ENCODE data around the gene LIG4. TPM values are rescaled to one million over a fixed set of nuclear protein-coding genes. Genes with fewer than 3 reads are reported as not detected.

LIG4 gene
- polyA plus RNA-seq, 2 of the 4 experiments (the other 2 are of a cell fraction) = 7.5 to 10.0 TPM

- no peak overlapping the region for H3K27ac ChIP-seq
- ChIA-PET CTCF (no interaction called here), POLR2A (no interaction called here)
- no peak overlapping the region for H3K4me2 ChIP-seq
- DNase-seq (ENCODE audit: low read depth in 1 of 2, low spot score in 1 of 2) (no peak), ATAC-seq (no peak), FAIRE-seq (no peak)
- 90% methylated on average over 7 of the region's 7 CpGs for WGBS (ENCODE audit: missing lambda C conversion rate)
- peaks cover 16% of the 10 kb centered on the region; the same call in 2 of the 3 replicates for H3K4me1 ChIP-seq
- H3K9me3 ChIP-seq = no peaks in the 10 kb centered on the region
- H3K4me3 ChIP-seq = no peak overlapping the region
- TF ChIP-seq CHD4 (IDR thresholded peaks at IDR 0.05; ENCODE audit: borderline replicate concordance) (no peak), ZC3H11A (IDR thresholded peaks at IDR 0.05) (no peak), FOSL2 (IDR thresholded peaks at IDR 0.05) (no peak), FOSL2 (CRISPR knock-in tag; IDR thresholded peaks at IDR 0.05) (no peak), CHD2 (IDR thresholded peaks at IDR 0.05; ENCODE audit: low read length, partially characterized antibody) (no peak), NFE2L2 (conservative IDR thresholded peaks at IDR 0.05; ENCODE audit: low read length) (no peak), REST (IDR thresholded peaks at IDR 0.05) (no peak), KDM1A (IDR thresholded peaks at IDR 0.05; ENCODE audit: low read depth) (no peak), HEYL (CRISPR knock-in tag; IDR thresholded peaks at IDR 0.05) (no peak), MYC (IDR thresholded peaks at IDR 0.05; ENCODE audit: borderline replicate concordance, low read length) (no peak)
- TF ChIP-seq, protein P1, sequence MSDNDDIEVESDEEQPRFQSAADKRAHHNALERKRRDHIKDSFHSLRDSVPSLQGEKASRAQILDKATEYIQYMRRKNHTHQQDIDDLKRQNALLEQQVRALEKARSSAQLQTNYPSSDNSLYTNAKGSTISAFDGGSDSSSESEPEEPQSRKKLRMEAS (IDR thresholded peaks at IDR 0.05) = no peak
Measured at GRCh38 chr13:108223687-108224503, 8.6 kb upstream of the LIG4 start.

GRCh38 chr13:108220041-108220440 is 4.7 kb upstream of the LIG4 start:
- TF ChIP-seq, protein P1 (IDR thresholded peaks at IDR 0.05) = no peak
- no peak for TF ChIP-seq MAZ (IDR thresholded peaks at IDR 0.05; ENCODE audit: borderline replicate concordance, low read depth, low read length)
- no peak for TF ChIP-seq FOXS1 (CRISPR knock-in tag; IDR thresholded peaks at IDR 0.05)
- TF ChIP-seq HDAC2 (IDR thresholded peaks at IDR 0.05) = no peak
- TF ChIP-seq CBX2 (IDR thresholded peaks at IDR 0.05; ENCODE audit: borderline replicate concordance, low read depth) = no peak
- WGBS (ENCODE audit: missing lambda C conversion rate) = 59% methylated on average over 1 of the region's 1 CpG
- POLR2A ChIA-PET = no interaction called here
- Histone ChIP-seq H3K9me3 (no peaks in the 10 kb centered on the region), H3K27ac (no peak overlapping the region), H3K4me1 (peaks cover 27% of the 10 kb centered on the region; the same call in 2 of the 3 replicates), H3K4me3 (no peak overlapping the region), H3K4me2 (peak overlapping the region; percentile 76)
- DNase-seq (ENCODE audit: low read depth in 1 of 2, low spot score in 1 of 2) (no peak), FAIRE-seq (no peak), ATAC-seq (no peak)
- CTCF ChIA-PET = no interaction called here

GRCh38 chr13:108218044-108218974 is 3.0 kb upstream of the LIG4 start, which contains the start of gene ABHD13:
TSS of gene ABHD13 (plus strand) at chr13:108218392. CDS start at chr13:108229219, 10,827 bp downstream.
- POLR2A ChIA-PET = no interaction called here
- DNase-seq (ENCODE audit: low read depth in 1 of 2, low spot score in 1 of 2) (peak; percentile 74 to 93), FAIRE-seq (no peak), ATAC-seq (peak; percentile 90 to 92)
- Histone ChIP-seq H3K4me3 (peak within 1 kb of the TSS; percentile 100), H3K4me2 (peak within 1 kb of the TSS; percentile 98), H3K4me1 (peaks cover 27% of the 10 kb centered on the region; the same call in 2 of the 3 replicates), H3K9me3 (no peaks in the 10 kb centered on the region), H3K27ac (peak within 1 kb of the TSS; percentile 92 to 97)
- CTCF ChIA-PET = interaction anchor here (1.1 kb wide), 1 partner anchor 53 kb away, joined by 3 read pairs; no protein-coding TSS in a partner anchor
- WGBS (ENCODE audit: missing lambda C conversion rate) = 1% methylated on average over 13 of the region's 93 CpGs
- TF ChIP-seq CEBPB (IDR thresholded peaks at IDR 0.05) (peak; percentile 42 to 77; a peak in 3 of 4 replicates), BHLHE40 (IDR thresholded peaks at IDR 0.05; ENCODE audit: low read depth, low read length) (no peak), POLR2A (IDR thresholded peaks at IDR 0.05; ENCODE audit: low read length) (peak; percentile 58), BCL3 (IDR thresholded peaks at IDR 0.05) (peak; percentile 40; the same call in 1 of the 3 replicates), EHMT2 (IDR thresholded peaks at IDR 0.05; ENCODE audit: low read depth) (no peak), PHF8 (IDR thresholded peaks at IDR 0.05; ENCODE audit: borderline replicate concordance, low read depth) (peak; percentile 25; the same call in 1 of the 2 replicates), MAZ (IDR thresholded peaks at IDR 0.05; ENCODE audit: borderline replicate concordance, low read depth, low read length) (peak; percentile 67; the same call in 1 of the 2 replicates), MAFK (IDR thresholded peaks at IDR 0.05; ENCODE audit: partially characterized antibody) (no peak), JUN (IDR thresholded peaks at IDR 0.05) (peak; percentile 42 to 79; a peak in 4 of 5 replicates), HOXA7 (CRISPR knock-in tag; IDR thresholded peaks at IDR 0.05) (no peak)
- TF ChIP-seq, protein P1 (IDR thresholded peaks at IDR 0.05) = peak; percentile 86
- TF ChIP-seq, protein P2, sequence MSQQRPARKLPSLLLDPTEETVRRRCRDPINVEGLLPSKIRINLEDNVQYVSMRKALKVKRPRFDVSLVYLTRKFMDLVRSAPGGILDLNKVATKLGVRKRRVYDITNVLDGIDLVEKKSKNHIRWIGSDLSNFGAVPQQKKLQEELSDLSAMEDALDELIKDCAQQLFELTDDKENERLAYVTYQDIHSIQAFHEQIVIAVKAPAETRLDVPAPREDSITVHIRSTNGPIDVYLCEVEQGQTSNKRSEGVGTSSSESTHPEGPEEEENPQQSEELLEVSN (IDR thresholded peaks at IDR 0.05; ENCODE audit: borderline replicate concordance, low read depth) = peak; percentile 61; the same call in 1 of the 2 replicates

Data from A549 (cell line).